GM19467 (cell line): ENCODE measurements around the gene UNC5B.

Source experiments
- ATAC-seq: cut with Tn5 transposase; IDR thresholded peaks from one replicate; pipeline ENCODE4 v1.9.1; 2021; ENCODE audit warnings: mild to moderate bottlenecking, moderate library complexity; ENCODE audit not compliant: unreplicated experiment

UNC5B gene

DNA sequence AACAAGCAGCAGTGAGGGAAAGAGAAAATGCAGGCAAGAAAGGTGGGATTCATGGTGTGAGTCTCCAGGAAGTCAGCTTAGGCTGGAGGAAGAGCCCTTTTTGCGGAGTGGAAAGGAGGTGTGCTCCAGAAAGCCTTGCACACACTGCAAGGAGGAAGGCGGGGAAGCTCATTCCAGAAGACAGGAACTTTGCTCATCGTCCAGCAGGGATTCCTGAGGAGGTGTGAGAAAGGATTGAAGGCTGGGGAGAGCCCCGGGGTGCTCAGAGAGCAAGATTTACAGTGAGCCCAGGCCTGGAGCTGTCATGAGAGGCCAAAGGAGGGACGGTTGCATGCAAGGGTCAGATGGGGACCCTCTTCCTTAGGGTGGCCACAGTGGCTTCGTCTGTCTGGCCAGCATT, 124.3 kb downstream of the UNC5B start:
- ATAC-seq = no peak

DNA sequence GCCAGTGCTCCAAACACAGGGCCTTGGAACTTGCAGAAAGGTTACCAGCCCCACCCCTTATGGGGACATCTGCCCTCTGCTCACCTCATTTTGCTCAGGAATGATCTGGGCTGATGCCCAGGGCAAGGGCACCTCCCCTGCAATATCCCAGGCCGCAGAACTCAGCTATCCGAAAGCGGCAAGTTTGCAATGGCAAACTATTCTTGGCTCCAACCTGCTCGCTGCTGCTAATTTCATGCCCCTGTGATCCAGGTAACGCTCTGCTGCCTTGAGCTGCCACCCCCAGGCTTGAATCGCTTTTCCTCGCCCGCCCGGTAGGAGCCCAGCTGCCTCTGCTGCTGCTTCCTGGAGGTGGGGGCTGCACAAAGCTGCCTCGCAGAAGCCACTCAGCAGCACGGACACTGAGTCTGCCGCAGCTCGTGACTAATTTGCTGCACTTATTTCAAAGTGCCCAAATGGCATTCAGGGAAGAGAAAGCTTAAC, 124.9 kb downstream of the UNC5B start:
- no peak for ATAC-seq

DNA sequence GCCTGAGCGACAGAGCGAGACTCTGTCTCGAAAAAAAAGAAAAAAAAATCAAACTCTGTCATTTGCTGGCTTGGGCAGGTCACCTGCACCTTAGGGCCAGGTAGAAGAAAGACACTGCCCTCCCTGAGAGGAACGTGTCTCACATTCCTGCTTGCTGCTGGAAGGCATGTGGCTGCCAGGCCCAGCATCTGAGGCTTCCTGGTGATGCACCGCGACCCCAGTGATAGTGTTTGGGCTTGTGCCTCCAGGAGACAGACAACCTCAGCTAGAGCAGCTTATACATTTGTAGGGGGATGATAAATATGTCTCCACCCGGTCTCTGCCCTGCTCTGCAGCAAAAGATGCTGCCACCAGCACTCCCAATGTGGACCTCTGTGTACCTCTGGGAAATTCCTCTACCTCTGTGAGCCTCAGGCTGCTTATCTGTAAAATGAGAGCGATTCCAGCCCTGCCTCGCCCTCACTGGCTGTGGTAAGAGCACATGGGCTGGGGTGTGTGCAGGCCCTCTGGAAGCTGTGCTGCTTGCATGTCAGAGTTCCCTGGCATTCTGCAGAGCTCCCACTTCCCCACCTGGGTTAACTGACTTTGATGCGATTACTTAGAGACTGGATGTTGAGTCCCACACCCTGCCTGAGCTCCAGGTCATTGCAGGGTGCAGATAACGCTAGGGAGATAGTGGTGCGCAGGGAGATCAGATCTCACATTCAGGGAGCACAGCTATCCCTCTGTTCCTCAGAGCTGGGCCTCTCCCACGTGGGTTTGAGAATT, 126.5 kb downstream of the UNC5B start:
- ATAC-seq = no peak

DNA sequence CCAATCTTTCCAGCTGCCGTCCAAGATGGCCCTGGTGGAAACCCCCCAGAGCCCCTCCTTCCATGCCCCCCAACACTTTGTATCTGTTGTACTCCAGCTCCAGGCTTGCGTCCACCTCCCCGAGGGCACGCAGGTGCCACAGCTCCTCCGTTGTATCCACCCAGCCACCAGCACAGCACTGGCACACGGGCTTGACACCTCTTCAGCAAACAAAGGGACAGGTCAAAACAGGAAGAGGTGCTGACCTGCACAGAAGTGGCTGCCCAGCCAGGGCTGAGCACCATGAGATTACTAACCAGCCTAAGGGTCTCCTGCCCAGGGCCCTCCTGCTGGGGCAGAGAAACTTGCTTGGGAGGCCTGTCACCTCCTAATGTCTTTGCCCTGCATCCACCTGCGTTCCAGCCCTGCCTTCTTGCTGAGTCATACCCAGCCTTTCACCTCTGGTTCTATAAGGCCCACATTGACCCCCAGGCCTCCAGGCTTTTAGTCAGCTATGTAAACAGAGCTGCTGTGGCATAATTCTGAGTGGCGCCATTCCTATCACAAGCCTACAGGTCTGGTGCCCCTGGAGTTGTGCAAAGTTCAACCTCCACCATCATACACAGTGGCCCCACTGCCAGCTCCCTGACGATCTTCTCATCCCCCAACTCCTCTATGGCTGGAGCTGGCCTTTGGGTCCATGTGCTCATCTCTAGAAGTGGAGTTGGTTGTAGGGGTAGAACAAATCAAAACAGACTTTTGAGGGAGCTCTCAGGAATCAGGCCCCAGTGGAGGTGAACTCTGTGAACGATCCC, 127.6 kb downstream of the UNC5B start:
- ATAC-seq = no peak

DNA sequence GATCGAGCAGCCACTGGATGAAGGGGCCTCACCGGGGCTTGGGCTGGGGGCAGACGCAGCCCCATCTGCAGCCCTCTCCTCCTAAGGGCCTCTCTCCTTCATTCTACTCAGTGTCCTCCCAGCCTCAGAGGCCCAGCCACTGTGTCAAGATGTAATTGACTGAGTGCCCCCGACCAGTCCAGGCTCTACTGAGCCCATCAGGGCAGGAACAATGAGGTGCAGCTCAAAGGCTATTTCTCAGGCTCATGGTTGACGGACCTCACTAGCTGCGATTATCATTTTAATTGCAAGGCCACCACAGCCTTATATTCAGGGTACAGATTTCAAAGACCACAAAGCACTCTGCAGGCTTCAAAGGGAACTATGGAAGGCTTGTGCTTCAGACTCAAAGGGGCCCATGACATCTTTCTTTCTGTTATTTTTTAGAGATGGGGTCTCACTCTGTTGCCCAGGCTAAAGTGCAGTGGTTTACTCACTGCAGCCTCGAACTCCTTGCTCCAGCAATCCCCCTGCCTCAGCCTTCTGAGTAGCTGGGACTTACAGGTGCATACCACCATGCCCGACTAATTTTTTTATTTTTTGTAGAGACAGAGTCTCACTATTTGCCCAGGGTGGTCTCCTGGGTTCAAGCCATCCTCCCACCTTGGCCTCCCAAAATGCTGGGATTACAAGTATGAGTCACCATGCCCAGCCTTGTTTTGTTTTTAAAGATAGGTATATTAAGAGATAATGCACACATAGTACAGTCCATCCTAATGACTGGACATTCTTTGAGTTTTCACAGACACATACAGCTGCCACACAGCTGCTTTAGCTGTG, 130.4 kb downstream of the UNC5B start:
- ATAC-seq = no peak

DNA sequence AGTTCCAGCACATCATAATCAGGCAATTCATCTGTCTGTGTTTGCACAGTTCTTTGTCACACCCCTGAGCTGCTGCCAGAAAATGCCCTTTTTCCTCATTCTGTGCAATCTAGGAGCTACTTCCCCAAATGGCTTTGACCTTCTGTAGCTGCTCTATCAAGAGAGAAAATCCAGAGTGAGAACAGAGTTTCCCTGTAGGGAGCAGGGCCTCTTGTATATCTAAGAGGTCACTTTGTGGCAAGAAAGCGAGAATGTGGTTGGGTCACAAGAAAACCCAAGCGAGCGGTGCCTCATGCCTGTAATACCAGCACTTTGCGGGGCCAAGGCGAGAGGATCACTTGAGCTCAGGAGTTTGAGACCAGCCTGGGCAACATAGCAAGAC, 131.0 kb downstream of the UNC5B start:
- ATAC-seq = no peak

DNA sequence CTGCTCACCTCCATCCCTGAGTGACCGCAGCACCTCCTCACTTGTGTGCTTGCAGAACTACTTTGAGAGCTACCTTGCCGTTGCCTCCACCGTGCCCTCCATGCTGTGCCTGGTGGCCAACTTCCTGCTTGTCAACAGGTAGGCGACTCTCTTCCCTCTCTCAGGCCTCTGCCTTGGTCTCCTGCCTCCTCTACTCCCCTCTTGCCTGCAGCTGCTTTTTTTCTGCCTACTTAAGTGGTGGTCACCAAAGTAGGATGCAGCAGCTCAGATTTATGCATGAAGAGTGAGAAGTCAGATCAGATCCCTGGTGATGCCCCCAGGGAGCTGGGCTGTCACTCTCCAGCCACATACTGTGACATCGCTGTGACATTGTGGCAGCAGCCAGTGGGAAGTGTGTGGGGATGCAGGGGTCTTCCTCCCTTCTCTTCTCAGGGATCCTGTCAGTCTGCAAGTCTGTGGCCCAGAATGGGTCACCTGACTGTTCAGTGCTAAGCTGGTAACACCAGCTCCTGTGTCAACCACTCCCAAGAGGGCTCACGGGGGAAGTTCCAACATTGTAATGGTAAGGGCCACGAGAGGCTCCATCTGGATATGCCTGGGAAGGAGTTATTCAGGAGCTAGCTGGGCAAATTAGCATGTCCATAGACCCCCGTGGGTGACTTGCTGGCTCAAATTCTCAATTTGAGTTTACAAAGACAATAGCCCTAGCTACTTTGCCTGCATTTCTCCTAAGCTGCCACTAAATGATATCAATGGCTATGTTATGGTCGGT, 132.0 kb downstream of the UNC5B start:
- ATAC-seq = no peak

DNA sequence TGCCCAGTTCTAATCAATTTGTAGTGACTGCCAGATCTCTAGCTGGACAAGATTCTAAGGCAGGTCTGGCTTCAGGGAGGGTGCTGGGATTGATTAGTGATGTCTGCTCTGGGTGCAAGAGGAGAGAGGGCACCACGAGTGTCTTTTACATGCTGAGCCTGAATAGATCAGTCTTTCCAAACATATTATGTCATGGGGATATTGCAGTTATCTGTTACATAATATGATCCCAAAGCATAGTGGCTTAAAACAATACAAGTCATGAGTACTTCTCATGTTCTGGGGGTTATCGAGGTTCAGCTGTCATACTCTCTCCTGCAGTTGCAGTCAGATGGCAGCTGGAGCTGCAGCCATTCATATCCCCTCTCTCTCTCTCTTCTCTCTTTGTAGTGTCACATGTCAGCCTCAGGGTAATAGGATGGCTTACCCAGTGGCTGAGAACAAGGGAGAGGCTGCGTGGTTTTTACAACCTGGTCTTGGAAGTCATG, 132.7 kb downstream of the UNC5B start:
- no peak for ATAC-seq

DNA sequence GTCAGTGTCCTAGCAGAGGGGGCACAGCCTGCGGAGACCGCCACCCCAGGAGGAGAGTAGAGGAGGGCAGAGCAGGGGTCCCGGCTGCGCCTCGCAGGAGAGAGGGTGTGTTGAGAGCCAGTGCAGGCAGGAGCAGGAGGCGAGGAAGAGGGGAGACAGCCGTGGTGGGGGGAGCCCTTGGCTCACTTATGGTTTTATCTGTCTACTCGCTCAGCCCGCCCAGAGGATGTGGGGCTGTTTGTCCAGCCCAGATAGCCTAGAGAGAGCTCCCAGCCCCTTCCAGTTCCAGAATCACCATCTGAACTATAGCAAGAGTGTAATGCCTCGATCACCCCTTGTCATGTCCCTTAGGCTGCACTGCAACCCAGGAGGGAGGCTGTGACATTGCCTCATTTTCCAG, 133.3 kb downstream of the UNC5B start:
- no peak for ATAC-seq

DNA sequence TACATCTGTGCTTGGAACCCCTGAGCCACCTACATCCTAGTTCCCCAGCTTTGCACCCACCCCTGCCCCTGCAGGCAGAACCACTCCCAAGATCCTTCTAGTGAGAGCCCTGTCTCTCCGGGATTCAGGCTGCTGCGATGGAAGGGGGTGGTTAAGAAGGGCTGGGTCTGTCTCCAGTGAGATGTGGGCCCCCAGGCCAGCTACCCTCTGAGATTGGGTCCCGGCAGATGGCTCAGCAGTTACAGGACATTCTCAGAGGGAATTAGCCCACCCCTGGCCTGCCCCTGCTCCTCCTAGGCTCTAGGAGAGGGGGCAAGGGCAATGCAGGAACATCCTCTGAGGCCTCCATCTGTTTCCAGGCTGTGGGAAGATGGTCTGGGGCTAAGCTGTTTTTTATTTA, 134.4 kb downstream of the UNC5B start:
- no peak for ATAC-seq

DNA sequence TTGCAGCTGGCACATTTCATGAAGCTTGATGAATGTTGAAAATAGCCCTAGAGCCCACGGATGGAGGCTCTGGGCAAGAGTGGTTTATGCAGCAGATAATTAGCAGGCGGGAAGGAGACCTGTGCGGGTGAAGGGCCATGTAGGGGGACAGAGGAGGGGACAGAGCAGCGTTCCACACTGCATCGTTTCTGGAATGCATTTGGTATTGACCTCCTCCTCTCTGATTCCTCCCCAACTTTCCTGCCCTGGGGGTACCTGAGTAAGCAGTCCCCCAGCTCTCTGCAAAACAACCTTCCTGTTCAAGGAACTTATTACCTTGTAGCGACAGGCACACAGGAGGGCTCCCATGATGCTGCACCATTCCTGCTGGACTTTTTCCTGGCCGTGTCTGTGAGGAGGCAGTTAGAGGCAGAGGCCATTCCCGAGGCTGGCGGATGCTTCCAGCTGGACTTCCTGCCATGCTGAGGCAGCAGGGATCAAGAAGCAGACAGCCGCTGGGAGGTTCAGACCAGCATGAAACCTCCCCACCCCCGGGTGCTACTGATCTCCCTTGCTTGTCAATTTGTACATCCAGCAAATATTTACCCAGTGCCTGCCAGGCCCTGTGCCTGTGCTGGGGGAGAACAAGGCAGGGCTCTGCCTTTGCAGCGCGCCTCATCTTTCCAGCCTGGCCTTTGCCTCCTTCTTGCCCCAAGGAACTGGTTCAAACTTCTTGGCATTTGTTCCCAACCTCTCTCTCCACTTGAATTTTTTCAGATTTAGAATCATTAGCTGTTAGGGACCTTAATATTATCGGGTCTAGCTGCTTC, 135.4 kb downstream of the UNC5B start:
- no peak for ATAC-seq

DNA sequence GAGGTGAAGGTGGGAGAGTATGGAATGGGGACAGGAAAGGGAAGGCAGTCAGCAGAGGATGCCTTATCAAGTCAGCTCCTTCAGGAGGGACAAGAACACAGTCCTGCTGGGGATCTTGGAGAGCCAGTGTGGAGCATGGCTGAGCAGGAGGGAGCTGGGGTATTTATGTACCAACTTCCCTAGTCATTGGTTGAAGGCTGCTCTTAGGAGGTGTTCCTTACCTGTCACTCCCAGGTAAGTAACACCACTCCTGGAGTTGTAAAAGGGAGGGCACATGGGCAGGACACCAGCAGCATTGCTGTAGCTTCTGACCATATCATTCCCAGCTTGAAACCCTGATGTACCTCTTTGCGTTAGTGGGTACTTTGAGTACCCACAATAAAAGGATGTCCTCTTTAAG, 136.5 kb downstream of the UNC5B start:
- no peak for ATAC-seq

DNA sequence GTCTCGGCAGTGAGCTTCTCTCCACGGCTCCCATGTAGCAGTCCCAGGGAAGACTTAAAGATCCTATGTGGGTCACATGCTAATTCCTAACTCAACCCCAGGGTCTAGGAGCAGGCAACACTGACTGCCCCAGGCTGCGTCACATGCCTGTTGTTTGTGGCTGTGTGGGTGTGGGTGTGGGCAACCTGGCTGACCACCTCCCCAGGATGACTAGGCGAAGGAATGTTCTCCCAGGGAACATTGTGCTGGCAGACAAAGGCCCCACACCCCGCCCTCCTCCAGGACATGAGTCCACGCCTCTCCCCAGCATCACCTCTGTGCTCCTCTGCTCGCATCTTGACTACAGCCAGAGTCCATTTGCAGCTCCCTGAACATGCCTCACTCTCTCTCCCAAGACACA, 137.0 kb downstream of the UNC5B start:
- no peak for ATAC-seq

DNA sequence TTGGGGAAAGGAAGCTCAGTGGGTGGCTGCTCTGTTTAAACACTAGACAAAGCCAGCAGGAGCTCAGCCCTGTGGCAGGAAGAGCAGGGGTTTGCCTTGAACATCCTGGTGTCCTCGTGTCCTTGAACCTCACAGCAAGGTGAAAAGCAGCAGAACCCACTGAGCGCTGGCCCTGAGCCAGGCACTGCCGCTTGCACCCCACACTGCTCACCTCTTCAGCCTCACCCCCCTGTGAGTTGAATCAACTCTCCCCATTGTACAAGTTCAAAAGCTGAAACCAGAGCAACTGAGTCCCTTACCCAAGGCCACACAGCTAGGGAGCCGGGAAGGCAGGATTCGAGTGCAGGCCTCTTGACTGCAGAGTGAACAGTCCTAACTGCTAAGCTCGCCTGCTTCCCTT, 138.7 kb downstream of the UNC5B start:
- ATAC-seq = no peak

DNA sequence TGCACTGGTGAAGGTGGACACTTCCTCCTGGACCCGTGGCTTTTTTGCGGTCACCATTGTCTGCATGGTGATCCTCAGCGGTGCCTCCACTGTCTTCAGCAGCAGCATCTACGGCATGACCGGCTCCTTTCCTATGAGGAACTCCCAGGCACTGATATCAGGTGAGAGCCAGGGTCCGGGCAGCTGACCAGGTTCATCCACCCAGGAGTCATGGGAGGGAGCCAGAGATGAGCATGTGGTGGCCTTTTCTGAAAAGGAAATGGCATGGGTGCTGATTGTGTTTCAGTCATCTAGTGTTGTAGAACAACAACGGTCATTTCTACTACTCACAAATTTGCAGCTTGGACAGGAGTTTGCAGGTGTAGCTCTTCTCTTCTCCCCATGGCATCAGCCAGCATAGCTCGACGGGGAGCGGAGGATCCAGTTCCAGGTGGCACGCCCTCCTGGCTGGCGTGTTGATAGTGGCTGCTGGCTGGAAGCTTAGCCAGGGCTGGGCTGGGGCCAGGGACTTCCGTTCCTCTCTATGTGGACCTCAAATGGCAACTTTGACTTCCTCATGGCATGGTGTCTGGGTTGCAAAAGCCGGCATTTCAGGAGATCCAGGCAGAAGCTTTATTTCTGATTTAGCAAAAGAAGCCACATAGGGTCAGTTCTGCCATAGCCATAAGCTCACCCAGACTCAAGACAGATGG, 139.4 kb downstream of the UNC5B start:
- ATAC-seq = no peak
